ENCODE measurements around the gene LIPM. TPM values are rescaled to one million over a fixed set of nuclear protein-coding genes. Genes with fewer than 3 reads are reported as not detected.

Gene LIPM
- total RNA-seq, 1 donor from 2014 or later = not detected

Other genes starting within 250 kb of the LIPM start
- 5.3 TPM for gene RNLS, start 219.4 kb upstream of the LIPM start, total RNA-seq (ENCODE audit: insufficient read depth, low replicate concordance)
- gene LIPJ, start 216.0 kb upstream of the LIPM start, total RNA-seq (ENCODE audit: insufficient read depth, low replicate concordance) = 4.1 TPM
- gene LIPF, start 138.3 kb upstream of the LIPM start, total RNA-seq (ENCODE audit: insufficient read depth, low replicate concordance) = 5.5 TPM
- gene LIPK, start 96.5 kb upstream of the LIPM start, total RNA-seq (ENCODE audit: insufficient read depth, low replicate concordance) = 4.8 TPM
- not detected for gene LIPN, start 42.7 kb upstream of the LIPM start, total RNA-seq (ENCODE audit: insufficient read depth, low replicate concordance)
- 1.4 TPM for gene ANKRD22, start 49.1 kb downstream of the LIPM start, total RNA-seq (ENCODE audit: insufficient read depth, low replicate concordance)
- gene STAMBPL1, start 77.5 kb downstream of the LIPM start, total RNA-seq (ENCODE audit: insufficient read depth, low replicate concordance) = 25.5 TPM
- 11,557 TPM for gene ACTA2, start 150.0 kb downstream of the LIPM start, total RNA-seq (ENCODE audit: insufficient read depth, low replicate concordance)
- 108 TPM for gene FAS, start 188.1 kb downstream of the LIPM start, total RNA-seq (ENCODE audit: insufficient read depth, low replicate concordance)